ENCODE measurements around the gene LRRC74A.

Gene LRRC74A

GRCh38 chr14:76861574-76862255 is 35.5 kb downstream of the LRRC74A start:
- no peak for TF ChIP-seq TAF1 (IDR thresholded peaks at IDR 0.05; ENCODE audit: borderline replicate concordance, insufficient read depth, low read length)
- TF ChIP-seq, protein P1, sequence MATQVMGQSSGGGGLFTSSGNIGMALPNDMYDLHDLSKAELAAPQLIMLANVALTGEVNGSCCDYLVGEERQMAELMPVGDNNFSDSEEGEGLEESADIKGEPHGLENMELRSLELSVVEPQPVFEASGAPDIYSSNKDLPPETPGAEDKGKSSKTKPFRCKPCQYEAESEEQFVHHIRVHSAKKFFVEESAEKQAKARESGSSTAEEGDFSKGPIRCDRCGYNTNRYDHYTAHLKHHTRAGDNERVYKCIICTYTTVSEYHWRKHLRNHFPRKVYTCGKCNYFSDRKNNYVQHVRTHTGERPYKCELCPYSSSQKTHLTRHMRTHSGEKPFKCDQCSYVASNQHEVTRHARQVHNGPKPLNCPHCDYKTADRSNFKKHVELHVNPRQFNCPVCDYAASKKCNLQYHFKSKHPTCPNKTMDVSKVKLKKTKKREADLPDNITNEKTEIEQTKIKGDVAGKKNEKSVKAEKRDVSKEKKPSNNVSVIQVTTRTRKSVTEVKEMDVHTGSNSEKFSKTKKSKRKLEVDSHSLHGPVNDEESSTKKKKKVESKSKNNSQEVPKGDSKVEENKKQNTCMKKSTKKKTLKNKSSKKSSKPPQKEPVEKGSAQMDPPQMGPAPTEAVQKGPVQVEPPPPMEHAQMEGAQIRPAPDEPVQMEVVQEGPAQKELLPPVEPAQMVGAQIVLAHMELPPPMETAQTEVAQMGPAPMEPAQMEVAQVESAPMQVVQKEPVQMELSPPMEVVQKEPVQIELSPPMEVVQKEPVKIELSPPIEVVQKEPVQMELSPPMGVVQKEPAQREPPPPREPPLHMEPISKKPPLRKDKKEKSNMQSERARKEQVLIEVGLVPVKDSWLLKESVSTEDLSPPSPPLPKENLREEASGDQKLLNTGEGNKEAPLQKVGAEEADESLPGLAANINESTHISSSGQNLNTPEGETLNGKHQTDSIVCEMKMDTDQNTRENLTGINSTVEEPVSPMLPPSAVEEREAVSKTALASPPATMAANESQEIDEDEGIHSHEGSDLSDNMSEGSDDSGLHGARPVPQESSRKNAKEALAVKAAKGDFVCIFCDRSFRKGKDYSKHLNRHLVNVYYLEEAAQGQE (IDR thresholded peaks at IDR 0.05; ENCODE audit: insufficient read depth in 1 of 2, low read depth in 2 of 2, low read length in 2 of 2): no peak
- TF ChIP-seq SIN3A (IDR thresholded peaks at IDR 0.05; ENCODE audit: borderline replicate concordance, insufficient read depth, low read length): no peak
- no peak for TF ChIP-seq FOXP2 (optimal IDR thresholded peaks at IDR 0.05; ENCODE audit: borderline replicate concordance, extremely low read depth, extremely low read length, insufficient read depth)
- TF ChIP-seq POLR2AphosphoS5 (IDR thresholded peaks at IDR 0.05; ENCODE audit: low read depth, low read length): no peak

DNA sequence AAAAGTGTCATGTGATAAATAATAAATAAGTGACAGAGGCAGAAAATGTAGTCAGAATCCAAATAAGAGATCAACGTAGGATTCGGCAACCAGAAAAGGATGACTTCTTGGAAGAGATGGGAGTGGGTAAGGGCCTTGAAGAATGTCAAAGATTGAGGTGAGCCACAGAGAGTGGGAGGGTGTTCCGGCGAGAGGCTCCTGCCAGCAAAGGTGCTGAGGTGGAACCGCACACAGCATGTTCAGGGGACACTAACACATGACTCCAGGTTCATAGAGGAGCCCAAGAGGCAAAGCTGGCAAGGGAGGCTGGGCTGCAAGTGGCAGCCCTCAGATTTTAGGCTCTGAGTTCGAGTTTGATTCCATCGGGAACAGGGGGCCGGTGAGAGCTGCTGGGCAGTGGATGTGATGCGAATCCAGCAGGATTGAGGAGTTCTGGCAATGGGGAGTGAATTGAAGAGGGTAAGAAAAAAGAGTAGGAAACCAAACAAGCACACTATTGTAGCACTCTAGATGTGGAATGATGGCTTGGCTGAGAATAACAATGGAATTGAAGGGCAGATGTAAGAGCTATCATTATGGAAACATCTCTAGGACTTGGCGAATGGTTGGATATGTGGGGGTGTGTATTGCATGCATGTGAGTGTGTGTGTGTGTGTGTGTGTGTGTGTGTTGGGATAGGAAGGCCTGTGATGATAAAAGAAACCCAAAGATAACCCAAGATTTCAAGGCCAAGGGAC is 36.5 kb downstream of the LRRC74A start:
- TF ChIP-seq, protein P1 (IDR thresholded peaks at IDR 0.05; ENCODE audit: insufficient read depth in 1 of 2, low read depth in 2 of 2, low read length in 2 of 2): no peak
- TF ChIP-seq FOXP2 (optimal IDR thresholded peaks at IDR 0.05; ENCODE audit: borderline replicate concordance, extremely low read depth, extremely low read length, insufficient read depth): no peak
- TF ChIP-seq TAF1 (IDR thresholded peaks at IDR 0.05; ENCODE audit: borderline replicate concordance, insufficient read depth, low read length): no peak
- TF ChIP-seq SIN3A (IDR thresholded peaks at IDR 0.05; ENCODE audit: borderline replicate concordance, insufficient read depth, low read length): no peak
- no peak for TF ChIP-seq POLR2AphosphoS5 (IDR thresholded peaks at IDR 0.05; ENCODE audit: low read depth, low read length)

GRCh38 chr14:76863724-76864407 is 37.7 kb downstream of the LRRC74A start:
- TF ChIP-seq POLR2AphosphoS5 (IDR thresholded peaks at IDR 0.05; ENCODE audit: low read depth, low read length) (no peak), FOXP2 (optimal IDR thresholded peaks at IDR 0.05; ENCODE audit: borderline replicate concordance, extremely low read depth, extremely low read length, insufficient read depth) (no peak), SIN3A (IDR thresholded peaks at IDR 0.05; ENCODE audit: borderline replicate concordance, insufficient read depth, low read length) (no peak), TAF1 (IDR thresholded peaks at IDR 0.05; ENCODE audit: borderline replicate concordance, insufficient read depth, low read length) (no peak)
- TF ChIP-seq, protein P1 (IDR thresholded peaks at IDR 0.05; ENCODE audit: insufficient read depth in 1 of 2, low read depth in 2 of 2, low read length in 2 of 2): no peak

- TF ChIP-seq POLR2AphosphoS5 (IDR thresholded peaks at IDR 0.05; ENCODE audit: low read depth, low read length): no peak
- TF ChIP-seq, protein P1 (IDR thresholded peaks at IDR 0.05; ENCODE audit: insufficient read depth in 1 of 2, low read depth in 2 of 2, low read length in 2 of 2): no peak
- no peak for TF ChIP-seq SIN3A (IDR thresholded peaks at IDR 0.05; ENCODE audit: borderline replicate concordance, insufficient read depth, low read length)
- TF ChIP-seq TAF1 (IDR thresholded peaks at IDR 0.05; ENCODE audit: borderline replicate concordance, insufficient read depth, low read length): no peak
- no peak for TF ChIP-seq FOXP2 (optimal IDR thresholded peaks at IDR 0.05; ENCODE audit: borderline replicate concordance, extremely low read depth, extremely low read length, insufficient read depth)
Measured at GRCh38 chr14:76866456-76866855, 40.2 kb downstream of the LRRC74A start.
